Sigmoid colon (tissue), 4 donors: ENCODE measurements around the gene POLR1D.

Experiments
- CTCF ChIP-seq, 4 experiments: fragments of 450-650 bp in 3 of 4; fragments of 200-600 bp in 1 of 4; IDR thresholded peaks; one replicate each; pipeline ENCODE4 v1.5.1; 2016 to 2019; ENCODE audit warnings: antibody characterized with exemption in 4 of 4, mild to moderate bottlenecking in 3 of 4, moderate library complexity in 2 of 4
- POLR2AphosphoS5 ChIP-seq, 4 donors: sonication (generic); formaldehyde crosslinking; IDR thresholded peaks; one replicate each; pipeline ENCODE4 v1.6.1; 2017; ENCODE audit warnings: antibody characterized with exemption in 4 of 4

- TF ChIP-seq POLR2AphosphoS5 (IDR thresholded peaks at IDR 0.05), result no peak
- no peak for TF ChIP-seq CTCF (IDR thresholded peaks at IDR 0.05)
These were observed 48.4 kb upstream of the POLR1D start for GRCh38 chr13:27573265-27573664.
